Activated CD4-positive, alpha-beta T cell treated with anti-CD3 and anti-CD28 coated beads, Interleukin-2, amount 50 U/mL, for 24 hours (primary cell): ENCODE results near the gene HEMGN.
A peak's percentile ranks its signal among the peaks of the same experiment; 100 is the strongest.

ENCODE experiments used
- DNase-seq, 2 donors: peaks; one replicate each; pipeline ENCODE4 v3.0.0-alpha.2; 2020; ENCODE audit warnings: low read depth in 1 of 2, low spot score in 1 of 2

The HEMGN gene

DNA sequence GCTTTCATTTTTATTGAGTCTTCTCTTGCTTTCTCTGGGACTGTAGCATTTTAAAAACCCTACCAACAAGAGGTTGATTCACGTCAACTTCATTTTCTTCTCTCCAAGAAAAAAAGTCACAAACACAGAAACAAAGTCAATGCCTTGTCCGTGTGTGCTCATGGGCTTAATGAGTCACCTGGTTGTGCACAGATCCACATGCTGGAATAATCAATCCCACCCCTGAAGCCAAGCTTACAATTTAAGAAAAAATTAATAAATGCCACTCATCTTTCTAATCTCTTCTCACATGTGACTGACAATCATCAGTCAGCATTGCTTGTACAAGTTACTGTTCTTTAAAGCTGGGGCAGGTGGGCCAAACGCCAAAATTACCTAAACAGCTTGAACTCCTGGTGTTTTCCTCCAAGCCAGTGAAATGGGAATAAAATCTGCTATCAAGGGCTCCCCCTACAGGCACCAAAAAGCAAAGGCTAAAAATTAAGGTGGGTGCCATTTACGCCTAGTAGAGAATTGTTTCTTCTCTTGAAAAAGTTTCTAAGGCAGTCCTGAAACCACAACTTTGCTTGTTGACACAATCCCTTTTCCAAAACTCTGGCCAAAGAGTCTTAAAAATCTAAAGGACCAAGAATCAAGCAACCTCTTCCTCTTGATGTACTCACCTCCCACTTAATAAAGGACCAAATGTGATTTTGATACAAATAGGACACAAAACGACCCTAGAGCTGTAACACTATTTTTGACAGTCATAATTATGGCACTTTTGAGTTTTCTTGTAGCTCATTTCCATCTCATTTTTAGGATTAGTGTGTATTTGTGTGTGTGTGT lies 37.0 kb downstream of the HEMGN start:
- DNase-seq = no peak

DNA sequence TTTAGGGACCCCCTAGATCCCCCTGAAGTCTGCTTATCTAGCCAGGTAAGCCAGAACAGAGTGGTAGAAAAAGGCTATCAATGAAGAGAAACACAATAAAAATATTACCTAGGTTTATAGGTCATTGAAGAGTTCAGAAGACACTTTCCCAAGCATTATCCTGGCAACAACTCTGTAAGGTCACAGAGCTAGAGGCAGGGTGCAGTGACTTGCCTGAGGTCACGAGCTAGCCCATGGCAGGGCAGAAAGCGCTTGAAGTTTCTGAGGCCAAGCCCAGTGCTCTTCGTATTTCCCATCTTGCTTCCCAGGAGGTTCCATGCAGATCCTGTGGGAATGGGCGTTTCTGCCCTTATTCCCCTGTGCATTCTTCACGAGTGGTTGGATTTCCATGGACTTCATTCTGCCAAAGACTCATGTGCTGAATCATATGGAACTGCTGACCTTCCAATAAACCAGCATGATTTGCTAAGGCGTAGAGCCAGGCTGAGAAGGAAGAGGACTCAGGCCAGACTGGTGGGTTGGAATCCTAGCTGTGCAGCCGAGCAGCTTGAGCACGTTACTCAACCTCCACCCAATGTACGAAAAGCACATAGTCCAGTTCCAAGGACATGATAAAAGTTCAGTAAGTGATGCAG lies 37.8 kb downstream of the HEMGN start:
- DNase-seq = no peak

GRCh38 chr9:97895695-97896332 lies 42.2 kb downstream of the HEMGN start:
- no peak for DNase-seq

- no peak for DNase-seq
Observed at GRCh38 chr9:97895211-97895610, 42.8 kb downstream of the HEMGN start.

- DNase-seq = no peak
Observed at GRCh38 chr9:97892421-97892820, 45.6 kb downstream of the HEMGN start.

DNA sequence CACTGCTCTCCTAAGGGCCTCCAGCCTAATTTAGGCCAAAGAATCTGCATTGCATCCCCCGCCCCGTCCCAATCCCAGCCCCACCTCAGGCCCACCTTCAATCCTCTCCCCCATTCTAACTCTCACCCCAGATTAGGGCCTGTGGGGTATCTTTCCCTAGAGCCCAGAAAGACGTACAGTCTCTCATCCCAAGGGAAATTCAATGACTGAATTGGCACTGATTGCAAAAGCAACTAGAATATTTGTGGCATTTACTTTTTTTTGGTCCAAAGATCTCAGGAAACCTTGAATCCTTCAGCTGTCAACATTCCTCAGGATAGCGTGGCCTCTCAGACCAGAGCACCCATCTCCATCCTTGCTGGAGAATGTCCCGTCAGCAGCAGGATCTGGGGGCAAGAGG lies 46.2 kb downstream of the HEMGN start:
- DNase-seq = no peak

- DNase-seq = peak; percentile 42 to 48
Observed at GRCh38 chr9:97889941-97890887, 47.8 kb downstream of the HEMGN start.

DNA sequence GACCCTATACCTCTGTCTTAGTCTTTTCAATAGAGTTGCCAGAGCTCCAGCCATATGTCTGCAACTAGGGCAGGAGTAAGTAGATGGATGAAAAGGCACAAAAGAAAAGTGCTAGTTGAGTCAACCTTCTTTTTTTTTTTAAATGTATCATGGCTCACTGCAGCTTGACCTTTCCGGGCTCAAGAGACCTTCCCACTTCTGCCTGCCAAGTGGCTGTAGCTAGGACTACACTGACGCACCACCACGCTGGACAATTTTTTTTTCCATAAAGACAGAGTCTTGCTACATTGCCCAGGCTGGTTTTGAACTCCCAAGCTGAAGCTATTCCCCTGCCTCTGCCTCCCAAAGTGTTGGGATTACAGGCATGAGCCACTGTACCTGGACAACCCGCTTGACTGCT lies 57.6 kb downstream of the HEMGN start:
- DNase-seq = no peak
